Activated gamma-delta T cell treated with Interleukin-2 at 50 U/mL for 16 hours (primary cell): ENCODE data around the gene LRRC30.

Experiments used
- DNase-seq: peaks from one replicate; pipeline ENCODE4 v3.0.0-alpha.2; 2020

Gene LRRC30

DNA sequence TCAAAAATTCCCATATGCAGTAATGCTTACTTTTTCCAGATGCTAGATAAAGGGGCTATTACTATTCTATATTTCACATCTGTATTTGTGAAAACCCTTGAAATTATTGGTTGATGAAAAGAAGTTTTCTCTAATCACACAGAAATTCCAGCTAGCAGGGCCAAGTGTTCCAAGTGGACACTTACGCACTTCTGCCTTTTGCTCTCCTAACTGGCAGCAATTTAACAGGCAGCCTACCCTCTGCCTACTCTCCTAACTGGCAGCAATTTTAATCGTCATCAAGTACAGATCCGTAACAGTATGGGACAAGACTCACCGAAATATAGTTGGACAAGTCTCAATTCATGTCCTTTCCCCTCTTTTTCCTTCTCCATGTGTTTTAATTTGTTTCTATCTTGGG is 12.0 kb downstream of the LRRC30 start:
- DNase-seq: no peak

DNA sequence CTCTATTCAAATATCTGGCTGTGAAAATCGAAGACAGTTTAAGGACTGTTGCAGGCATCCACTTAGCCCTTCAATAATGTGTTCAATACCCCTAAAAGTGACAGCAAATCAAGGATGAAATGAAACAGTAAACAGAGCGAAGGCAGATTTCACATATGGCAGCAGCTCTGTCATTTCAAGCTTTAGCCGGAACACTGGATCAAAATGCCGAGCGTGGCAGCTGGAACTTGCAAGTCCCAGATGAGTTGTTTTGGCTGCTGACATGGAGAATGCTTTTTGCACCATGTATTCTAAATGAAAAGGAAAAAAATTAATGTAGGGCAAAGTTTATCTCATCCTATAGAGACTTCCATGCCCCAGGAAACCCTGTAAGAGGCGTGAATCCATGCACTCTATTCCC is 18.0 kb downstream of the LRRC30 start:
- no peak for DNase-seq

DNA sequence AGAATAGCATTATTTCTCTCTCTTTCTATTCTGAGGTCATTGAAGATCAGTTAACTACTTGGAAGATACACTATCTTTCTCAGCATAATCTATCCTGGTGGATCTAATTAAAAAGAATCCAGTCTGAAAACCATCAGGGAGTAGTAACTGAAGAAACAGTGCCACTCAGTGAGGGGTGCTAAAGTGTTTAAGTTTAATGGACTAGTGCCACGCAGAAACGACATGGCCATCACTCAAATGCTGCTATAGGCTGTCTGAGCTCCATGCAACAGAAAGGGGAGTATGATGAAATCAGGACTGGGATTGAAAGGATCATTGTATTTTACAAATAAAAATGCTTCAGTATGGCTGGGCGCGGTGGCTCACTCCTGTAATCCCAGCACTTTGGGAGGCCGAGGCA is 23.3 kb downstream of the LRRC30 start:
- DNase-seq: no peak

DNA sequence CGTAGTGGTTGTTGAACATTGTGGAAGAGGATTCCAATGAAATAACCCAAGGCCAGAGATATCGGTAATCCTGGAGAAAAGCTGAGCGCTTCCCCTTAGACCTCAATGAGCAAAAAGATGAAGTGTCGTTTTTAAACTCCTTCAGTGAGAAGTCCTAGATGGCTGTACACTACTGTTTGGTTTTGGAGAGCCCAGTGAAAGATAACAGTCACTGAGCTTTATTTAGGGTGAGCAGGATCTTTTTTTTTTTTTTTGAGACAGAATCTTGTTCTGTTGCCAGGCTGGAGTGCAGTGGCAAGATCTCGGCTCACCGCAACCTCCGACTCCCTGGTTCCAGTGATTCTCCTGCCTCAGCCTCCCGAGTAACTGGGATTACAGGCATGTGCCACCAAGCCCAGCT is 24.2 kb downstream of the LRRC30 start:
- DNase-seq: no peak

DNA sequence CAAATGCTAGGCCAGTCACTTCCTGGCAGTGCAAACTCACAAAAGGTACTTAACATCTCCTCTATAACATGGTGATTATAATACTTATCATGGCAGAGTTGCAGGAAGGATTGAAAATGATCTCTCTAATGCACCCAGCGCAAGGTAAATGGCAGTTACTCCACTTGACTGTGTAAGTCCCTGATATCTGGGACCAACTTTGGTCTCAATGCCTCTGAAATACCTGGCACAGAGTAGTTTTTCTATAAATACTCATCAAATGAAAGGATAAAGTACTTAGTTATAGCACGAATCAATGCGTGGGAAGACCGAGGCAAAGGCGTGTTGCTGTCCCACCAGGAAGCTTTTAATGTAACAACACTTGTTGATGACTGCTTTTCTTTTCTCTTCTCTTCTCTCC is 24.8 kb downstream of the LRRC30 start:
- DNase-seq: no peak

DNA sequence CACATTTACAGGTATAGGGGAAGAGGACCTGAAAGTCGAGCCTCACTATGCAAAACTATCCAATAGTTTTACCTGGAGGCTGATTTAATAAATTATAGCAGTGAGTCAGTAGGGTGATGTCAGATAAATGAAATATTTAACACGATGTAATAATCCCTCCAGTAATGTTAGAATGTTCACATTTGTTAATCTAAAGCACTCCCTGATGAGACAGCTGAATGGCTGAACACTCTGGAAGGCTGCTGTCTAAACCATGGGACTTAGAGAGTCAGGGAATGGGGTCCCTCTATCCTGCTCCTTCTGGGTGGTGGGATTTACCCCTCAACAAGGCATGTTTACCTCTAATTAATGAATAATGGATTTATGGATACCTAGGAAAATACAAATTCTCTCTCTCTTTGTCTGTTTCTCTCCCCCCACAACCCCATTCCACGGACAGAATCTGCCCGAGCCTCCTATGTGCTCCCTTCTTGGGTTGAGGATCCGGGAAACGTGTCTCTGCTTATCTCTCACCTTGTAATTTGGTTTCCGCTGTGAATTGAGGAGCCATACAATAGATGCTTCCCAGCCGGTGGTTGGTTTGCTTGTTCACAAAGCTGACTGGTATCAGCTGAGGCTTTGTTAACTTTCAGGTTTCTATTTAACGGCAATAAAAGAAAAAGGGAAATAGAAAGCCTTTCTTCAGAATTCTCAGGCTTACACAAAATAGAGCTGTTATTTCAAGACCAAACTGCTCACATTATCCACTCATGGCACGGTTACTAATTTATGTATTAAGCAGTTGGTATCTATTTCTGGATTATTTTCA is 25.9 kb downstream of the LRRC30 start:
- no peak for DNase-seq

DNA sequence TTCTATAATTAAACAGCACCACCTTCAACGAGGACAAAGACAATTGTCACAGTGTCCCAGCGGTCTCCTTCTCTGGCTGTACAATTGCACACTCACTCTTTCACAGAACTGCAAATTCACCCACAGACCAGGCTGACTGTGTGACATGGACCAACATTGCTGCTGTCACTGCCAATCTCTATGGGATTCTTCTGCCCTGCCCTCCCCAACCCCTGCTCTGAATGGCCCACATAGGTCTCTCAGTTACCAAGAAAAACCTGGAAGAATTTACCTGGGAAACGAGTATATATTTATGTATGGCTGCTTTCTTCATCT is 26.5 kb downstream of the LRRC30 start:
- DNase-seq: no peak

DNA sequence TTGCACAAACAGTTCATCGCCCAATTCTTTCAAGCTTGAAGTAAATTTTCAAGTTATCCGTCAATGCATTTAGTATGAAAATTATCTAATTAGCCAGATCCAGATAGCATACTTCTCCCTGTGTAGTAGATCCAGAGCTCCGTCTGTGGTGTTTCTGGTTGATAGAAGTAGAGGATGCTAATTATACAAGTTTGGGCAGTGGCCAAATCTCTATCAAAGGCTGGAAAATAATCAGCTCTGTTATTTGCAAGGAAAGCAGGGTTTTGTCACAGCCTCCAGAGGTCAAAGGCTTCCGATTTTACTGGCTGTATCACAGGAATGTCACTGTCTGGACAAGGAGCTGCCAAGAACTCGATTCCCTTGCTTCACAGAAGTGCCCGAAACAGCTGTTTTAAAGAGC is 28.6 kb downstream of the LRRC30 start:
- no peak for DNase-seq

DNA sequence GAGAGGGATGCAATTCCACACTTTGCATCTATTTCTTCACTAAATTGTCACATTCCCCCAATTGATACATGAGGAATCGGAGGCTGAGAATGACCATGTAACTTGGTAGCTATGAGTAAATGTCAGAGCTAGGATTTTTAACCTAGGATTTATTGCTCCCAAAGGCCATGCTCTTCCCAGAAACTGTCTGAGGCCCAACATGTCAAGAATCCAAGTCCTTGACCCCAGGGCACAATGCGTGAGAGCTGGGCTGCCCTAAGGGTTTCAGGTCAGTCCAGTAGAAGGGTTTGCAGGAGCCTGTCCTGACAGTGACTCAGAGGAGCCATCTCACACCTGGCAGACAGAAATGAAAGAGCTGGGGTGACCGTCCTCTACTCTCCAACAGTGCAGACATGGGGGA is 30.3 kb downstream of the LRRC30 start:
- DNase-seq: no peak

DNA sequence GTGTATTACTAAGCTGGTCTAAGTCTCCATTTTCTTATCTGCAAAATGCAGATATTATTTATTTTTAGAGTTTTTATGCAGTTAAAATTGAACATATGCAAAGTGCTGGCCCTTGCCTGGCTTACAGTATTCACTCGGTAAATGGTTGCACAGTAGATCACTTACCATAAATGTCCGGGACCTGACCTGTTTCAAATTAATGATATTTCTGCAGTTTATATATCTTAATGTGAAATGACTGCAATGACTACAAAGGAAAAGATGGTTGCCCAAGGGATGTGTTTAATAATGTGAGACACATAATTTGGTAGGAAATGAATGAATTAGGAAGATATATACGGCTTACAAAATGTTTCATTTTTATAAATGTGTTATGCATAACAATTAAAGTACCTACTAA is 37.1 kb downstream of the LRRC30 start:
- DNase-seq: no peak

DNA sequence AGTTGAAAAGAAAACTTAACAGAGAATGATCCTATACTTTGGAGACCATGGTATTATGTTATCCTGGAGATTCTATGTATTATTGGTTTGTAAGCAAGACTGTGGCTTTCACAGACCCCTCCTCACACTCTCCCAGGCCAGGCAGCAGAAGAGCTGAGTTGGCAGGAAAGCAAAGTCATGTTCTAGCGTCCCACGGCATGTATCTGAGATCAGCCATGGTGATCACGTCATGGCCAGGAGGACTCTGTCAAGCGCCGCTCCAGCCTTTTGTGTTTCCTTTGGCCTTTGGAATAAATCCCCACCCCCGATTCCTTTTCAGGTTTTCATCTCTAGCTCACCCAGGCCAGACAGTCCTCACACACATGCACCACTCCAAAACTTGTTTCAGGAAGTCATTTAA is 39.1 kb downstream of the LRRC30 start:
- no peak for DNase-seq

DNA sequence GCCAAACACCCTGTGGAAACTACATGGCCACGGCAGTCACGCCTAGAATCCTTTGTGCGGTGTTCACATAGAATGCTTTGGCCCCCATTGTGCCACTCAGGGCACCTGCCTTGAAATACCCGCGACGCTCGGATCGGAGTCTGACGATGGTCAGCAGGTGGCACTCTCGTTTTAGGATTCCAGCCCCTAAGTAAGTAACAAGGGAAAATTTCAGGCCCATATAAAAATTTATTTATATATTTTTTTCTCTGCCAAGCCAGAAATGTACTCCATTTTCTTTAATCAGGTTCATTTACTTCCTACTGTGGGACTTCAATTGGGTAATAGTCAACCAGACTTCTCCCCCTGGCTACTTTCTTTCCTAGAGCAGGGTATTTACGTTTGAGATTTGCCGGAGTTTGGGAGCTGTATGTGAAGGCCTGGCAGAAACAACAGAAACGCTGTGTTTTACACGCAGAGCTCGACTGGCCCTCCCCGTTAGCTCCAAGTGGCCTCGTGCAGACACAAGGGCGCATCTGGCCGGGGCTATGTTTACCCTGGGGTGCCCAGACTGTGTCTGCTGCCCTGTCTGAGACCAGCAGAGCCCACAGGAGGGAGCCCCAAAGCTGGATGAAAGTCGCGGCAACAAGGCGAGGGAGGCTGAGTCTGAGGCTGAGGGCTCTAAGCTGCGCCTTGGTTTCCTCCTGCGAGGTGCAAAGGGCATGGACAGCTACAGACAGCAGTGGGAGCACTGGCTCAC is 41.6 kb downstream of the LRRC30 start:
- DNase-seq: no peak

DNA sequence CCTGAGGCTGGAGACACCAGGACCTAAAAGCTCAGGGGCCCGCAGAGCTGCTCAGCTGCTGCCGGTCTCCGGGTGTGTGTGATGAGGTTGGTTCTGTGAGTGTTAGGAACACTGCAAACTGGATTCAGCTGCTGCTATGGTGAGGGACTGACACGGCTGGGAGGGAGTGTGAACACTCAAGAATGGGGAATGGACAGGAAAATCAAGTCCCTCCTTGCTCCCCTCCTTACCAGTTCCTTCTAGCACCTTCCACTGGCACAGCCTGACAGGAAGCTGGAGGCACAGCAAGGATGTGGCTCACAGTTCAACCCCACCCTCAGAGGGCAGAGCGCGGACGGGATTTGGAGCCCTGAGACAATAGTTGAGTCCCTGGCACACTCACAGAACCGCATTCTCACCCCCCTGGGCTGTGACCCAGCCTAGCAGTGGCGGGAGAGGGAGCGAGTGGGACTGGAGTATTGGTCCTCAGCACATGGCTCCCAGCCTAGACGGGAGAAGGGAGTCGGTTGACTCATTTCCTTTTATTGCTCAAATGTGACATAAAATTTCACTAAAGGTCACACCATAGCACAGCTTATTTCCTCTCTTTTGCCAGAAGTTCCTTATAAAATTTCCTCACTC is 42.5 kb downstream of the LRRC30 start:
- no peak for DNase-seq

DNA sequence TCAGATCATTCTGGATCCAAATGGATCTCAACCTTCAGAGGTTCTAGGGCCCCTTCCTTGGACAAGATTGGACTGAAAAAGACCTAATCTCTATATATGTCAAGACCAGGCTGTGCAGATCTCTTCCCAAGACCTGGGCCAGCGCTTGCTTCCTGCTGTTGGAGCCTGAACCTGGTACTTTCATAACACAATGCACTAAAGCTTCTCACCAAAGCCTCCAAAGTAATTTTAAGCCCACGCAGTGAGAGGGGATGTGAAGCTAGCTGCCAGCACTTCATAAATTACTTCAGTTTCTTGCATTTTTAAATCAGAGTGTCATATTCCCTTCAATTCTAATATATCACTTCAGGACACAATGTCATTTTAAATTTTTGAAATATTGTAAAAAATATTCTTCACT is 50.7 kb downstream of the LRRC30 start:
- no peak for DNase-seq
